Activated B cell treated with CpG ODN at 0.5 μM for 24 hours (primary cell): ENCODE measurements around the gene HAUS7. TPM values are rescaled to one million over a fixed set of nuclear protein-coding genes. Genes with fewer than 3 reads are reported as not detected.

Experiments used
- ATAC-seq: fragments of 200-7000 bp; cut with Tn5 transposase; one replicate; pipeline ENCODE4 v1.10.0; 2021; ENCODE audit warnings: low read depth, mild to moderate bottlenecking, moderate library complexity
- CTCF ChIA-PET: fragments of 350-600 bp; sonication (Branson Sonifier 250); formaldehyde crosslinking; loops from one replicate; lab custom pipeline; 2021; ENCODE audit warnings: antibody characterized with exemption; lab: Charles Lee
- POLR2A ChIA-PET: fragments of 350-600 bp; sonication (Branson Sonifier 250); formaldehyde crosslinking; loops from one replicate; lab custom pipeline; 2021; ENCODE audit warnings: antibody characterized with exemption; lab: Charles Lee
- DNase-seq: peaks from one replicate; pipeline ENCODE4 v3.0.0; 2022
- H3K27ac Mint-ChIP-seq: one replicate; pipeline ENCODE4 v1.8.0; 2020; ENCODE audit warnings: mixed read lengths
- H3K27me3 Mint-ChIP-seq: one replicate; pipeline ENCODE4 v1.8.0; 2021; ENCODE audit warnings: mixed read lengths
- H3K36me3 Mint-ChIP-seq: one replicate; pipeline ENCODE4 v1.8.0; 2021; ENCODE audit warnings: low read depth, mixed read lengths
- H3K4me1 Mint-ChIP-seq: one replicate; pipeline ENCODE4 v1.8.0; 2021; ENCODE audit warnings: mixed read lengths
- H3K4me3 Mint-ChIP-seq: one replicate; pipeline ENCODE4 v1.8.0; 2020; ENCODE audit warnings: mild to moderate bottlenecking, mixed read lengths
- H3K9me3 Mint-ChIP-seq: one replicate; pipeline ENCODE4 v1.8.0; 2020; ENCODE audit warnings: mixed read lengths
- intact Hi-C: fragments of 100-400 bp; cut with micrococcal nuclease; formaldehyde crosslinking; loops from one replicate; pipeline ENCODE4 v1.15.1; 2024
- total RNA-seq: library from RNA; stranded (reverse); gene quantifications from 2 replicates; pipeline ENCODE4 v1.2.3, GENCODE V29; 2022
- TF ChIP-seq, protein P1 (sequence below): fragments of 200-600 bp; IDR thresholded peaks from one replicate; pipeline ENCODE4 v1.8.0; 2022; ENCODE audit warnings: antibody characterized with exemption, mild to moderate bottlenecking

The HAUS7 gene
- total RNA-seq, 1 donor from 2014 or later, result 39.2 TPM

DNA sequence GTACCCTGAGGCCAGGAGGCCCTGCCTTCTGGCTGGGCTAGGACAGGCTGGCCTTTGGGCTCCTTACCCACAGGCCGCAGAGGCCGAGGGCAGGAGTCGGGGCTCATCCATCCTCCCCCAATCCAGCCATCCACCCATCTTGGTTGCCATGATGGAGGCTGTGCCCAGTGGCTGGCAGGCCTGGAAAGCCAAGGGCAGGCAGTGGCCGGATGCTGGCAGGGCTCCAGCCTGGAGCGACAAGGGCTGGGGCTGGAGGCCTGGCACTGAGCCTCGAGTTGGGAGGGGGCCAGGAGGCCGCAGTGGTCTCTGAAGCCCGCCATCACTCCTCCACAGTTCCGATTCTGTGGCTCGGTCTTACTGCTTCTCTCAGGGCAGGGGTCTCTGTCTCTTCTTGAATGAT is 15.8 kb upstream of the HAUS7 start:
- no peak for ATAC-seq
- DNase-seq, result no peak
- POLR2A ChIA-PET, result no interaction called here
- Mint-ChIP-seq H3K9me3 (no peaks in the 10 kb centered on the region), H3K36me3 (no peaks in the 10 kb centered on the region), H3K27me3 (peaks cover 2% of the 10 kb centered on the region), H3K4me3 (no peak overlapping the region), H3K27ac (no peak overlapping the region), H3K4me1 (no peaks in the 10 kb centered on the region)
- intact Hi-C loops, result no loop called here
- CTCF ChIA-PET, result no interaction called here
- TF ChIP-seq, protein P1, sequence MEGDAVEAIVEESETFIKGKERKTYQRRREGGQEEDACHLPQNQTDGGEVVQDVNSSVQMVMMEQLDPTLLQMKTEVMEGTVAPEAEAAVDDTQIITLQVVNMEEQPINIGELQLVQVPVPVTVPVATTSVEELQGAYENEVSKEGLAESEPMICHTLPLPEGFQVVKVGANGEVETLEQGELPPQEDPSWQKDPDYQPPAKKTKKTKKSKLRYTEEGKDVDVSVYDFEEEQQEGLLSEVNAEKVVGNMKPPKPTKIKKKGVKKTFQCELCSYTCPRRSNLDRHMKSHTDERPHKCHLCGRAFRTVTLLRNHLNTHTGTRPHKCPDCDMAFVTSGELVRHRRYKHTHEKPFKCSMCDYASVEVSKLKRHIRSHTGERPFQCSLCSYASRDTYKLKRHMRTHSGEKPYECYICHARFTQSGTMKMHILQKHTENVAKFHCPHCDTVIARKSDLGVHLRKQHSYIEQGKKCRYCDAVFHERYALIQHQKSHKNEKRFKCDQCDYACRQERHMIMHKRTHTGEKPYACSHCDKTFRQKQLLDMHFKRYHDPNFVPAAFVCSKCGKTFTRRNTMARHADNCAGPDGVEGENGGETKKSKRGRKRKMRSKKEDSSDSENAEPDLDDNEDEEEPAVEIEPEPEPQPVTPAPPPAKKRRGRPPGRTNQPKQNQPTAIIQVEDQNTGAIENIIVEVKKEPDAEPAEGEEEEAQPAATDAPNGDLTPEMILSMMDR, result no peak

DNA sequence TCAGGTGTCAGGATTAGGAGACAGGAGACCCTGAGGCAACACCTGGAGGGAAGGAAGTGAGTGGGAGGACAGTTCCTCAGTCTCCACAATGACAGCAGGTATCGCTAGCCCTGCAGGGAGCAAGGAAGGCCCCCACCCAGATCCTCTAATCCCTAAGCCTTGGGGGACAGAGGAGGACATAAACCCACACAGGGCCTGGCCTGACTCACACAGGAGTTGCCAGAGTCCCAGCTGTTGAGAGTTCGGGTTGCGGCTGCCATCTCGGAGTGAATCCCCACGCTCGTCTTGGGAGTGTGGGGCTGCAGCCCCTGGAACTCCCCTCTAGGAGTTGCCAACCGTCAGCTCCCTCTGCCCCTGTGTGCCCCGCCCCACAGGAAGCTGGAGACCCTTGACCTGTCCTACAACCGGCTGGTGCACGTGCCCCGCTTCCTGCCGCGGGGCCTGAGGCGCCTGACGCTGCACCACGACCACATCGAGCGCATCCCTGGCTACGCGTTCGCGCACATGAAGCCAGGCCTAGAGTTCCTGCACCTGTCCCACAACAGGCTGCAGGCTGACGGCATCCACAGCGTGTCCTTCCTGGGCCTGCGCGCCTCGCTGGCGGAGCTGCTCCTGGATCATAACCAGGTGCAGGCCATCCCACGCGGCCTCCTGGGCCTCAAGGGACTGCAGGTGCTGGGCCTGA is 15.2 kb upstream of the HAUS7 start:
- no peaks in the 10 kb centered on the region for H3K9me3 Mint-ChIP-seq
- TF ChIP-seq, protein P1, result no peak
- intact Hi-C loops, result no loop called here
- DNase-seq (no peak), ATAC-seq (no peak)
- no peaks in the 10 kb centered on the region for H3K36me3 Mint-ChIP-seq
- POLR2A ChIA-PET, result no interaction called here
- CTCF ChIA-PET, result no interaction called here
- H3K4me1 Mint-ChIP-seq, result no peaks in the 10 kb centered on the region
- H3K27ac Mint-ChIP-seq, result no peak overlapping the region
- H3K27me3 Mint-ChIP-seq, result peaks cover 2% of the 10 kb centered on the region
- no peak overlapping the region for H3K4me3 Mint-ChIP-seq

DNA sequence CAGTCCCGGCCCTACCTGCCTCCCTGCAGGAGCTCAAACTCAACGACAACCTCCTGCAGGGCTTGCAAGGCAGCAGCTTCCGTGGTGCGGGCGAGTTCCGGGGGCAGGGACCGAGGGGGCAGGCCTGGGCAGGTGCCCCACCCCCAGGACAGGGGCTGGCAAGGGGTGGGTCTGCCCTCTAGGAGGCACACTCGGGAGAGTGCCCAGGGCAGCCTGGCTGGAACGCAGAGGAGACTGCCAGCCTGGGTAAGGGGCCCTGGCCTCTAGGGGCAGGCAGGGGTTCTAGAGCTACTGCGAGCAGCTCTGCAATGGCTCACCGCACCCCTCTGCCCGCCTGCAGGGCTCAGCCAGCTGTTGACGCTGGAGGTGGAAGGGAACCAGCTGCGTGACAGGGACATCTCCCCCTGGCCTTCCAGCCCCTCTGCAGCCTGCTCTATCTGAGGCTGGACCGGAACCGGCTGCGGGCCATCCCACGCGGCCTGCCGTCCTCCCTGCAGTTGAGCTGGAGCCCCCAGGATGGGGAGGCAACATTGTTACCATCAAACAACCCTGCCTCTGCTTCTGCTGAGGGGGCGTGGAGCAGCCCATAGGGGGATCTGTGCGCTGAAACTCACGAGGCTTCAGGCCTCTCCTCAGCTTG is 12.1 kb upstream of the HAUS7 start:
- DNase-seq, result no peak

DNA sequence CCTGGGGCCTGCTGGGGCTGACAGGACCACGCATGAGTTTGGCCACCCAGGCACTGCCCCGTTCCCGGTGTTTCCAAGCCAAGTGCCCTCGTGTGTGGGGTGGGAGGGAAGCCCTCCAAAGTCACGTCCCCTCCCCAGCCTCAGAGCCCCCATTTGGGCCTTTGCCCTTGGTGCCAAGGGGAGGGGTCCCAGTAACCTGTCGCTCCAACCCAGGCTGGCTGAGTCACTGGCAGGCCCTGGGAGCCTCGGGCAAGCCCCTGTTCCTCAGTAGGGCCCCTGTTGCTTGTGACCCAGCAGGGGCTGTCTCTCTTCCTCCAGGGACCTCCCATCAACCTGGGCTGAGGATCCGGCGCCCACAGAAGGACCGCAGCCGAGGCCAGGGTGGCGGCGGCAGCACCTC is 10.7 kb upstream of the HAUS7 start:
- no peak for DNase-seq
- TF ChIP-seq, protein P1, result no peak

More for the DNA sequence above, 12.1 kb upstream of the HAUS7 start:
- peaks cover 2% of the 10 kb centered on the region for H3K27me3 Mint-ChIP-seq
- H3K4me3 Mint-ChIP-seq, result no peak overlapping the region
- TF ChIP-seq, protein P1, result no peak
- no peaks in the 10 kb centered on the region for H3K36me3 Mint-ChIP-seq
- intact Hi-C loops, result no loop called here
- ChIA-PET POLR2A (no interaction called here), CTCF (no interaction called here)
- H3K9me3 Mint-ChIP-seq, result no peaks in the 10 kb centered on the region
- no peak for ATAC-seq
- H3K27ac Mint-ChIP-seq, result no peak overlapping the region
- H3K4me1 Mint-ChIP-seq, result no peaks in the 10 kb centered on the region

DNA sequence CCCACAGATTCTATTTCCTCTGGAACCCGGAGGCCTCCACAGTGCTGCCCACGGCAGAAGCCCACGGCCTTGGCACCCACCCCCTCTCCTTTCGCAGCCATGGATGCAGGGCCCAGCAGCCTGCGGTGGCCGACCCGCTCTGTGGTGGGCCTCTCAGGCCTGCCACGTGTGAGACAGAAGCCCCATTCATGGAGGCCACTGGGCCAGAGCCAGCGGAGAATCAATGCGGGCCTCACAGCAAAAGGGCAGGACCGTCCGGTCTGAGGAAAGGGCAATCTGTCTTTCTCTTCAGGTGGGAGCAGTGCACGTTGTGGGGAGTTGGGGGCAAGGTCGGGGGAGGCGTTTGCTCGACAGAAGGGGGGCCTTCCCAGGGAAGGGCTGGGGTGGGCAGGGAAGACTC is 8.4 kb upstream of the HAUS7 start:
- CTCF ChIA-PET, result no interaction called here

More for the DNA sequence above, 10.7 kb upstream of the HAUS7 start:
- H3K9me3 Mint-ChIP-seq, result no peaks in the 10 kb centered on the region
- H3K36me3 Mint-ChIP-seq, result no peaks in the 10 kb centered on the region
- intact Hi-C loops, result no loop called here
- no peaks in the 10 kb centered on the region for H3K4me1 Mint-ChIP-seq
- POLR2A ChIA-PET, result no interaction called here
- ATAC-seq, result no peak
- no peak overlapping the region for H3K4me3 Mint-ChIP-seq
- no peak overlapping the region for H3K27ac Mint-ChIP-seq
- no peaks in the 10 kb centered on the region for H3K27me3 Mint-ChIP-seq
- CTCF ChIA-PET, result no interaction called here

More for the DNA sequence above, 8.4 kb upstream of the HAUS7 start:
- TF ChIP-seq, protein P1, result no peak
- Mint-ChIP-seq H3K36me3 (no peaks in the 10 kb centered on the region), H3K27ac (no peak overlapping the region), H3K4me1 (peaks cover 5% of the 10 kb centered on the region), H3K9me3 (no peaks in the 10 kb centered on the region), H3K27me3 (no peaks in the 10 kb centered on the region), H3K4me3 (no peak overlapping the region)
- POLR2A ChIA-PET, result no interaction called here
- no peak for ATAC-seq
- intact Hi-C loops, result no loop called here
- DNase-seq, result no peak
